GM21723 (cell line): ENCODE measurements around the gene ENPP3.

Source experiments
- ATAC-seq: cut with Tn5 transposase; IDR thresholded peaks from one replicate; pipeline ENCODE4 v1.9.1; 2021; ENCODE audit warnings: mild to moderate bottlenecking, moderate library complexity; ENCODE audit not compliant: unreplicated experiment

The ENPP3 gene

DNA sequence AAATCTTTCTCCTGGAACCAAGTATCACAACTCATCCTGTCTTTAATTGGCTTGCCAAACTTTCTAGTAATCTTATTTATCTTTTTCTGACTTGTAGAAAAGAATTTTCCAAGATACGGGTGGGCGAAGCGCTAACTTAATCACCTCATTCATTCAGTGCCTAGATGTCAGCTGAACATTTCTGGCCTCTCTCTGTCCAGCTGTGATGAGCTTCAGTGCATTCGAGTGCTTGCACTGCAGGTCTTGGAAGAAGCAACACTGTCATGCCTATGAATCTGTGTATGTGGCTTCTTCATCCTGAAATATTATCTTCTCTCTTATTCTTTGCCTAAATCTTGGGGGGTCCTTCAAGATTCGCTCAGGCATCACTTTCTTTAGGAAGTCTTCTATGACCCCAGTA is 154.4 kb downstream of the ENPP3 start:
- no peak for ATAC-seq

DNA sequence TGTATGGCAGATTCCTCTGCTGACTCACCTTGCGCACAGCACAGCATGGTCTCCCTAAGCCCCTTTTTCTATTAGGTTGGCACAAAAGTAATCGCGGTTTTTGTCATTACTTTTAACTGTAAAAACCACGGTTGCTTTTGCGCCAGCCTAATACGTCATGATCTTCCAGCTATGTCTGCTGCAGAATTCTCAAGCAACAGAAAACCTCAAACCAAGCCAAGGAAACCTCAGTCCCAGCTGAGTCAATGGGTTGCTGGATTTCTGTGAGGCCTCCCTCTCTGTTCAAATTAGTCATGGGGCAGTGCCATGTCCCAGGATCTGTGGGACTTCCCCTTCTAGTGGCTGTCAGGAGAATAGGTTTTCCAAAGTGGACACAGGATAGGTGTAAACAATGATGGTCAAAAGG is 155.0 kb downstream of the ENPP3 start:
- no peak for ATAC-seq

DNA sequence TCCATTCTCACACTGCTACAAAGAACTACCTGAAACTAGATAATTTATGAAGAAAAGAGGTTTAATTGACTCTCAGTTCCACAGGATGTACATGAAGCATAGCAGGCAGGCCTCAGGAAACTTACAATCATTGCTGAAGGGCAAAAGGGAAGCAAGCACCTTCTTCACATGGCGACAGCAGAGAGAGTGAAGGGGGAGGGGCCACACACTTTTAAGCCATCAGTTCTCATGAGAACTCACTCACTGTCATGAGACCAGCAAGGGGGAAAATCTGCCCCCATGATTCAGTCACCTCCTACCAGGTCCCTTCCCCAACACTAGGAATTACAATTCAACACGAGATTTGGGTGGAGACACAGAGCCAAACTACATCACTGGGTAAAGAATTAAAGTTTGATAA is 158.3 kb downstream of the ENPP3 start:
- ATAC-seq: no peak
